GM19193 (cell line): ENCODE data around the gene SYNCRIP.

ENCODE experiments used
- POLR2A ChIP-seq: IDR thresholded peaks from 4 replicates; pipeline ENCODE4 v1.6.1; 2011; ENCODE audit not compliant: insufficient read depth, insufficient read length; ENCODE audit errors: extremely low read depth

Gene SYNCRIP

DNA sequence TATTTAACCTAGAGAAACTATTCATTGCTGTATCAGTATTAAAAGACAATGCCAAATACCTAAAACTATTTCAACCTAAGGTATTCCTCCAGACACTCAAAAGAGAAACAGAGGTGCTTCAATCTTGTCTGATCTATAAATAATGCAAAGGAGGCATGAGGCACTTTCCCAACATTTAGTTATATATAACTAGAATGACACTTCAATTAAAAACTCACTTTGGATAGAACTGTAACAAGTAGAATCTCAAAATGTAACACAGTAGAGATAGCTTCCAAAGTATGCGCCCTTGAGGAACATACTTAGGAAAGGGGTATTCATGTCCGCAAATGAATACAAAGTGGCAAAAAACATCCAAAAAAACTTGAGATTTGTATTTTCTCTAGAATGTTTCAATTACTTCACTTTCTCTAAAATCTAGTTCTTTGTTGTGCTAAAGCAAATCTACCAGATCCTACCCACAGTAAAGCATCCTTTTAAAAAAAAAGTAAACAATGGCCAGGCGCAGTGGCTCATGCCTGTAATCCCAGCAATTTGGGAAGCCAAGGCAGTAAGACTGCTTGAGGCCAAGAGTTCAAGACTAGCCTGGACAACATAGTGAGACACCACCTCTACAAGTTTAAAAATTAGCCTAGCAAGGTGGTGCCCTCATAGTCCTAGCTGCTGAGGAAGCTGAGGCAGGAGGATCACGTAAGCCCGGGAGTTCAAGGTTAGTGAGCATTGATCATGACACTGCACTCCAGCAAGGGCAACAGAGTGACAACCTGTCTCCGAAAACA, 10.3 kb downstream of the SYNCRIP start:
- no peak for TF ChIP-seq POLR2A

DNA sequence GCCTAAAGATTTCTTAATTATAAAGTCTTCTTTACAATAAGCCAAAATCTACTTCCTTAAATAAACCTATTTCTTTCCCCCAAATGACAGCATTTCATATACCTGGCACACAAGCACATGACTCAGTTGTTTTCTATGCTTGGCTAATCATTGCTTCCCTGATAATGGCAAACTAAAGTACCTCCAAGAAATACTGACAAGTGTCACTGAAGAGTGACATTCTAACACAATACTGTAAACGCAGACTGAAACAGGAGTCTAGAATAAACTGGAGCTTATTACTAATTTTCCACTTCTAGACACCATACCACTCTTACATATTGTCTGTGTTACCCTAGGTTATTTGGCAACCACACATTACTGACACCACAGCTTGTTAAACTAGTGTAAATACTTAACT, 14.3 kb downstream of the SYNCRIP start:
- TF ChIP-seq POLR2A, result no peak

DNA sequence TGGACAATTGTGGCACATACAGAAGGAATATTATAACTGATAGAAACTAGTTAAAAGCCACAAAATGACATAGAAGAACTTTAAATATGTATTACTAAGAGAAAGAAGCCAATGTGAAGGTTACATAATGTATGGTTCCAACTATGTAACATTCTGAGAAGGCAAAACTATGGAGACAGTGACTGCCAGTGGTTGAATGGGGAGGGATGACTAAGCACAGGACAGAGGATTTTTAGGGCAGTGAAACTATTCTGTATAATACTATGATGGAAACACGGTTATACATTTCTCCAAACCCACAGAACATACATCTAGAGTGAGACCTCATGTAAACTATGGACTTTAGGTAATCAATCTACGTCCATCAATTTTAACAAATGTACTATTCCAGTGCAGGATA, 22.4 kb downstream of the SYNCRIP start:
- no peak for TF ChIP-seq POLR2A

DNA sequence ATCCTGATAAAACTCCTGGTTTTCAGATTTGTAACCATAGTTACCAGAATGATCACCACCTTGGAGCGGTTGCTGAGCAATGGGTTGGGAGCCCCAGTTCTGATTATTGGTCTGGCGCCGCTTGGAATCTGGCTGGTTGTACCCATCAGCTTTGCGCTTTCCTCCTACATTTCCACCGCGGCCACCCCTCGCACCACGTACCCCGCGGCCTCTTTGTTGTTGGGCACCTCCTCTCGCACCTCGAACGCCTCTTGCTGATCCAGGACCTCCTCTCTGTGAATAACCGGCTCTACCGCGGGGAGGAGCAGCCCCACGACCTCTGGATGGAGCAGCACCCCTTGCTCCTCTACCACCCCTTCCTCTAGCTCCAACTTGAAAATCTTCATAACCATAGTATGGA, 27.9 kb downstream of the SYNCRIP start:
- no peak for TF ChIP-seq POLR2A

DNA sequence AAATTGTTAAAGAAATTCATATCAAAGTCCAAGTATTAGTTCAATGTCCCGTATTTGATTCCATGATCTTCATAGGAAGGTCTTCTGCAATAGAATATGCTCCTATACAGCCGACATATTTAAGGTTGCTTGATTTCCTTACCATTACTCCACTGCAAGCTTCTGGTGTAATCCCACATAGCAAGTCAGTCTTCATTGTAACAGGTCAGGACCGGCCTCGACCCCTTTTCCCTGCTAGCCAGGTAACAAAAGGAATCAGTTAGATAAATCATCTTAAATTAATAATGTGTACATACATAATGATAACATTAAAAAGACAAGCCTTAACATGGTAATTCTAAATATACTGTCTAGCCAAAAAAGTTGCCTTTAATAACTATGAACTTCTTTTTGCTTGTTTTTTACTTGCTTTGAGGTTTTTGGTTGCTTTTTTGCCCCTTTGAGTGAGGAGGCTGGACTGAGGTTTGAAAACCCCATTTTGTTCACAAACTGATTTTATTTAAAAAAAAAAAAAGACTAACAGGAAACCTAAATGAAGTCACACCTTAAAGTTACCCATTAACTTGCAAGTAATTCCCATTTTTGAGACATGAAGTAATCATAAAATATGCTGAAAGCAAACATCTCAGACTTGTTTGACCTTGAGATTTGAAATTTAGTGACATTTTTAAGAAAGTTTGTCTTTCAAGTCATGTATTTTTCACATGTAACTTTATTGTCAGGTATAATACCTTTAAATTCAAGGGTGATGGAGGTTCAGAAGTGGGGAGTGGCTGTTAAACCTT, 29.8 kb downstream of the SYNCRIP start:
- no peak for TF ChIP-seq POLR2A

DNA sequence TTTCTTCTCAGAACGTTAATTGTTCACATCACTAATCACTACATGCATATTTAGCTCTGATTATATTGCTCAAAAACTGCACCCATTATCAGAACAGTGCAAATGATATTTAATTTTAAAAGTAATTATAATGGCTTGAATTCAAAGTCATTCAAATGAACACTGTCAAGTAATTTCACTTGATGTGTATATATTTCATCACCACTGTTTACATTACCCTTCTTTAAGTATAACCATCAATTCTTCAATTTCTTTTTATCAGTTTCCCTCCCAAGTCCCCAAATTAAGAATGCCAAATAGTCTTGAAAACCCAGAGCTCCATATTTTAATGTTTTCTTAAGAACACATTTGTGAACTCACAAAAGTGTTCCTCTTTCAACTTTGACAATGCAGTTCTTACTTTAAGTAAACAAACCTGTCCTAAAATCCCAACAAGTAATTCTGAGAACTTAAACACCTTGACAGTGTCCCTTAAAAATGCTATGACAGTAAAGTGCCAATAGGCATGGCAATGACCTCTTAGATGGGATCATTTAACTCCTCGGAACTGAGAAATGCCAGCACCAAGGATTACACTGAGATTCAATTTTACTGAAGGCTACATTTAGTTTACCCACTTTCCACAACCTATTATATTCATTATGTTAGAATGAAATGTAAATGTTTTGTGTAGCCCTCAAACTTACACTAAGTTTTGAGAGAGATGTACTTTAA, 32.3 kb downstream of the SYNCRIP start:
- no peak for TF ChIP-seq POLR2A

DNA sequence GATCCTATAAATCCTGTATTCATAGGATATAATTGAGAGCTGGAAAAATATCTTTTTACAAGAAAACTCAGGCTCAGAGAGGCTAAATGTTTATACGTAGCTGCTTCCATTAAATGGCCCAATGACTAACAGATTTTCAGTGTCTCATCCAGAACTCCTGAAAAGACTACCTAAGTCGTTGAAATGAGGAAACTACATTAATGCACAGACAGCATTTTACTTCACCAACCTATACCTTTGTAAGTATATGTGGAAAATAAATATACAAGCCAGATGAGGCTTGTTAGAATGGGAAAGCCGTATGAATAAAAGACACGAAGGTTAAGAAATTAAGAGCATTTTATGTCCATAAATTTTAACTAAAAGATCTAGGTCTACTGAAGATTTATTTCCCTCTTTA, 40.6 kb downstream of the SYNCRIP start:
- no peak for TF ChIP-seq POLR2A

DNA sequence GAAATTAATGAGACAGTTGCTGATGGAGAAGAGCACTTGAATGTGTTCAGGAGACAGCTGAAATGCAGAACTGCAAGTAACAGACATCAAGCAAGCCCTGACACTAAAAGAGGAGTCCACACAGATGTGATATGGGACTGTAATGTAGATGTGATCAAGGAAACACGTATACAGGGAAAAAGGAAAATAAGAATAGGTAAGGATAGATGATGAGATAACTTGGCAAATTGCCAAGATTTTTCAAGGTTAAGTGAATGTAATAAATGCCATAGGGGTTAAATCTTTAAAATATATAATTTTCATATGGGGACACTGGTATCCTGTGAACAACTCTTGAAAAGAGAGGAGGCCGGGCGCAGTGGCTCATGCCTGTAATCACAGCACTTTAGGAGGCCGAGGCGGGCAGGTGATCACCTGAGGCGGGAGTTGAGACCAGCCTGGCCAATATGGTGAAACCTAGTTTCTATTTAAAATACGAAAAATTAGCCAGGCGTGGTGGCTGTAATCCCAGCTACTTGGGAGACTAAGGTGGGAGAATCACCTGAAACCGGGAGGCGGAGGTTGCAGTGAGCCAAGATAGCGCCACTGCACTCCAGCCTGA, 41.9 kb downstream of the SYNCRIP start:
- no peak for TF ChIP-seq POLR2A

DNA sequence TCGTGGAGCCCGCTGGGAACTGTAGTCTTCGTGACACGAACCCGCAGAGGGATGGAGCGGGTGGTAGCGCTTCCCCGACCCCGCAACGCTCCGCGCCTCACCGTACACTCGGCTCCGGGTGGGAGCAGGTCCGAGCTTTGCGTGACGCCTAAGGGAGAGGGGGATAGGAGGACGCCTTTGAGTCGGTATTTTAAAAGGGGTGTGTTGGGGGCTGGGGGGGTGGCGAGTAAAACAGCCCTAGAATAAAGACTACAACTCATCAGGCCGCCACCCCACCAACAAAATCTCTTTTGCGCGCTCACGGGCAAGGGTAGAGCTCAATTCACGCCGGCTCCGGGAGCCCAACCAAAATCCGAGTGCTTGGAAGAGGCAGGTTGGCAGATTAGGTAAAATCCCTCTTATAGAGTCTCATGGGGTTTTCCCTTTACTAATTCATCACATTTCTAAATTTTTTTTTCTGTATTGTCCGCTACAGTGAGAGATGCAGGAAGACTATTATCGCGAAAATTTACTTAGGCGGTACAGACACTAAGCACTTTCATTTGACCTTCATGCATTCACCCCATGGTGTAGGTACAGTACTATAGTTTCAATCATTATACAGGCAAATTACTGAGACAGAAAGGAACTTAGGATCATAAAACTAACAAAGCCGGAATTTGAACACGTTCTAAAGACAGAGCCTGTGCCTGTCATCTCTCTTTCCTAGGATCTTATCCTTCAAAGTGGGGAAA, 48.3 kb downstream of the SYNCRIP start:
- TF ChIP-seq POLR2A, result no peak

DNA sequence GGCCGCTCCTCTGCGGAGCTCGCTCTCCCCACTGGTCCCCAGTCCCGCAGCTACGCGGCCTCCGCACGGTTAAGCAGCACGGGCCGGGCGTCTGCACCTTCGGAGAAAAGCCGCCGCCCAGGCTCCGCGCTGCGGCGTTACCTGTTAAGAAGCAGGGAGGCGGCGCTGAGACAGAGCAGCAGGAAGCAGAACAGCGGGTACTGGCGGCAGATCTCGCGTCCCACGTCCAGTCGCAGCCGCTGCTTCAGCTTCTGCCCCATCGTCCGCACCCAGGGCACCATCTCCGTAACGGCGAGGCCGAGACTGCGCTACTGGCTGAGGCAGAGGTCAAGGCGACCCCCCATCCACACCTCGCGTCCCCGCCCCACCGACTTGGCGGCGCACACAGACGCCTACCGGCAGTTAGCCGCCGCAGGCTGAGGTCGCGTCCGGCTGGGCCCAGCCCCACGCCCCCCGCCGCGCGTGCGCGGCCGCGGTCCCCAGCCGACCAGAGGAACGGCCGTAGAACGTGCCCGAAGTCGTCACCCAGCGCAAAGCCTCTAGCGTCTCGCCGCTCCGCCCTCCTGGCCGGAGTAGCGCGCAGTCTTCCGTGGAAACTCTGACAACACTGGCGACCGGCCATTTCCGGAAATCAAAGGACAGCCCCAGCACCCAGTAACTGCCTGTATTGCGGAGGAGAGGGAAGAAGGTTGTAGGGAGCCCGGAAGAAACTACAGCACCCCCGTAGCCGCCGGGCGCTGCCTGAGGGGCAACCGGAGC, 49.1 kb downstream of the SYNCRIP start, which contains the start of gene SNX14:
SNX14 (minus strand) TSS at position 421 of the 759 bp plus-strand sequence; CDS start at position 281, 140 bp downstream.
- peak; percentile 89 for TF ChIP-seq POLR2A

DNA sequence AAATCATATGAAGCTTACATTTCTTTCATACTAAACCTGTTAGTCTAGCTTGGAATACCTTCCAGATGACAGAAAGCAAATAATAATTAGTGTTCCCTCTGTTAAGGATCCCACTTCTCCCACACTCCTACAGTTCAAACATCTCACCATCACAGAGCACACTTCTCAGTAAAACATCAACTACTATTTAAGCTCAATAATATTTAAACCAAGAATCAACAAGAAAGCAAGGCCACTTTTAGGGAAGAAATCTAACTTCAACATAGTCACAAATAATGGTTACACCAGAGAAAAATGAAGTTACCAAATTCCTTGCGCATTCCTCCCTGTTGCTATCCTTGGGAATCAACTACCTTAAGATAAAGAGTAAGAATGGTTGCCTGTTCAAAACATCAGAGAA, 50.7 kb downstream of the SYNCRIP start:
- TF ChIP-seq POLR2A, result no peak

DNA sequence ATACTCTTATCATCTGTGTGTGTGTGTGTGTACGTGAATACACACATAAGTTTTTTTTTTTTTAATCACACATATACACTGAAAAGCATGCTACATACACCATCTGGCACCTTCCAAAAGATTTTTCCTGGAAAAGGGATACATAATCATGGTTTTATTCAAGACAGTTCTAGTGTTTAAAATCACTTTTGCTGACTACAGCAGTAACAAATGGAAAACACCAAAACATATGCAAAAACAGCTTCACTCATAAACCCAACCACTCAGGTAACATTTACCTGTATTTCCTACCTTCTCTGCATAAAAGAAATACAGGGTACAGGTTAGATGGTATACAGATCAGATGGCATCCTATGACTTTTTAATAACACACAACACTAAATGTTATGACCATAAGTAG, 51.5 kb downstream of the SYNCRIP start:
- no peak for TF ChIP-seq POLR2A

DNA sequence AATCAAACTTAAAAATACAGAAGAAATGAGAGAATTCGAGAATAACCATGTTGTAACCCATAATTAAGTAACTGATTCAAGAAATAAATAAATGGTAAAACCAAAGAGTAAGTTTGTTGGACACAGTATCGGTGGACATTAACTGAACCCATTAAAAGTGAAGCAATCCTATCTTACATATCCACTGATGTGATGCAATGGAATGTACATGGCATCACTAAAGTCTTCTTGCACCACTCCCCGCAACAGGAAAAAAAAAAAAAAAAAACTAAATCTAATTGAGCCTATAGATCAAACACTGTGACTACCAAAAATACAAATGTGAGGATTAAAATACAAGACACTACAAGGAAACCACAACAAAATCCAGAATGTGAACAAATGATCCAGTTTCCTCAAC, 56.9 kb downstream of the SYNCRIP start:
- TF ChIP-seq POLR2A, result no peak

DNA sequence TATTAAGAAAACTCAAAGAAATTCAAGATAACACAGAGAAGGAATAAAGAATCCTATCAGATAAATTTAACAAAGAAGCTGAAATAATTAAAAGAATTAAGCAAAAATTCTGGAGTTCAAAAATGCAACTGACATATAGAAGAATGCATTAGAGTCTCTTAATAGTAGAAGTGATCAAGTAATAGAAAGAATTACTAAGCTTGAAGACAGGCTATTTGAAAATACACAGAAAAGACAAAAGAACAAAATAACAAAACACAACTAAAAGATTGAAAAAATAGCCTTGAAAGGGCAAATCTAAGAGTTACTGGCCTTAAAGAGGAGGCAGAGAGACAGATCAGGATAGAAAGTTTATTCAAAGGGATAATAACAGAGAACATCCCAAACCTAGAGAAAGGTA, 61.1 kb downstream of the SYNCRIP start:
- TF ChIP-seq POLR2A, result no peak
